Fibroblast of skin of left quadriceps (primary cell): ENCODE measurements around the gene KISS1.

Source experiments
- DNase-seq, 2 experiments: peaks; one replicate each; pipeline ENCODE4 v3.0.0-alpha.2; 2013; ENCODE audit warnings: low read depth in 2 of 2

KISS1 gene

GRCh38 chr1:204218552-204218951 is 22.3 kb upstream of the KISS1 start:
- no peak for DNase-seq

- DNase-seq, result no peak
Measured at GRCh38 chr1:204217648-204218000, 21.3 kb upstream of the KISS1 start.

- no peak for DNase-seq
Measured at GRCh38 chr1:204216880-204217647, 20.8 kb upstream of the KISS1 start.

- no peak for DNase-seq
Measured at GRCh38 chr1:204216236-204216635, 19.9 kb upstream of the KISS1 start.

- peak; percentile 54 to 65 for DNase-seq
Measured at GRCh38 chr1:204213668-204214662, 17.7 kb upstream of the KISS1 start, which contains the start of gene GOLT1A. Gene GOLT1A, minus strand, starts transcription at chr1:204213988. Its CDS starts 82 bp downstream, at chr1:204213906.

- no peak for DNase-seq
Measured at GRCh38 chr1:204212715-204213114, 16.4 kb upstream of the KISS1 start.

GRCh38 chr1:204211046-204211445 is 14.8 kb upstream of the KISS1 start:
- no peak for DNase-seq

GRCh38 chr1:204207136-204207616 is 10.9 kb upstream of the KISS1 start:
- DNase-seq, result no peak

- no peak for DNase-seq
Measured at GRCh38 chr1:204206121-204206520, 9.8 kb upstream of the KISS1 start.

- no peak for DNase-seq
Measured at GRCh38 chr1:204205486-204205885, 9.2 kb upstream of the KISS1 start.

- DNase-seq, result no peak
Measured at GRCh38 chr1:204204944-204205343, 8.7 kb upstream of the KISS1 start.

GRCh38 chr1:204203206-204203767 is 7.0 kb upstream of the KISS1 start:
- DNase-seq, result no peak

GRCh38 chr1:204202481-204202880 is 6.2 kb upstream of the KISS1 start:
- DNase-seq, result no peak

- DNase-seq, result no peak
Measured at GRCh38 chr1:204201348-204202040, 5.2 kb upstream of the KISS1 start.

- no peak for DNase-seq
Measured at GRCh38 chr1:204199579-204199978, 3.3 kb upstream of the KISS1 start.

GRCh38 chr1:204198348-204199340 is 2.4 kb upstream of the KISS1 start:
- peak in 1 of 2 experiments; percentile 30 for DNase-seq

- no peak for DNase-seq
Measured at GRCh38 chr1:204197068-204197467, 777 bp upstream of the KISS1 start.

GRCh38 chr1:204194771-204195170 is 1.5 kb downstream of the KISS1 start:
- DNase-seq, result no peak

GRCh38 chr1:204194080-204194479 is 2.2 kb downstream of the KISS1 start:
- DNase-seq, result no peak
